IPS-15b (cell line): ENCODE results near the gene TPM2.

Source experiments
- H3K27me3 ChIP-seq: one replicate; pipeline ENCODE4 v1.6.1; 2013; ENCODE audit warnings: low read length; ENCODE audit not compliant: control insufficient read depth, insufficient read depth
- H3K36me3 ChIP-seq: one replicate; pipeline ENCODE4 v1.6.1; 2013; ENCODE audit warnings: low read length; ENCODE audit not compliant: control insufficient read depth, insufficient read depth
- H3K4me1 ChIP-seq: one replicate; pipeline ENCODE4 v1.6.1; 2013; ENCODE audit warnings: mild to moderate bottlenecking, low read length; ENCODE audit not compliant: control insufficient read depth, insufficient read depth
- H3K4me3 ChIP-seq: one replicate; pipeline ENCODE4 v1.5.1; 2013; ENCODE audit warnings: low read depth, low read length
- H3K9ac ChIP-seq: one replicate; pipeline ENCODE4 v1.6.1; 2013; ENCODE audit warnings: low read depth, mild to moderate bottlenecking, low read length
- H3K9me3 ChIP-seq: one replicate; pipeline ENCODE4 v1.6.1; 2013; ENCODE audit warnings: mild to moderate bottlenecking, low read length; ENCODE audit not compliant: control insufficient read depth, insufficient read depth

The TPM2 gene

DNA sequence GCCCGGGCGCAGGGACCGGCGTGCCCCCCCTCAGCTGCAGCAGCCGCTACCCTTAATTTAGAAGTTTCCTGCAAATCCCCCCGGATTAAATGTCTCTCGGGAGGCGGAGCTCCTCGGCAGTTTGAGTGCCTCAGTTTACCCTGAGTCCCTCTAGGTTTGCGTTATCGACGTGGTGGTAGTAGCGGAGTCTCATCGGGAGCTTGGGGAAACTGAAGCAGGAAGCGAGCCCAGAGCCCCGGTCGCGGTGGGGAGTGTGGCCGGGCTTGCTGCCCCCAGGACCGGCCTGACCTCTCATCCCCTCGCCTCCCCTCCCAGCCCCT lies 529 bp upstream of the TPM2 start:
- Histone ChIP-seq H3K9me3 (no peaks in the 10 kb centered on the region), H3K4me3 (peak overlapping the region; percentile 81), H3K27me3 (no peaks in the 10 kb centered on the region), H3K4me1 (peaks cover 10% of the 10 kb centered on the region), H3K9ac (peak overlapping the region; percentile 12), H3K36me3 (peaks cover 19% of the 10 kb centered on the region)

- Histone ChIP-seq H3K9ac (peak overlapping the region; percentile 92), H3K4me3 (peak overlapping the region; percentile 81)
Observed at GRCh38 chr9:35688558-35689541, 875 bp downstream of the TPM2 start.

DNA sequence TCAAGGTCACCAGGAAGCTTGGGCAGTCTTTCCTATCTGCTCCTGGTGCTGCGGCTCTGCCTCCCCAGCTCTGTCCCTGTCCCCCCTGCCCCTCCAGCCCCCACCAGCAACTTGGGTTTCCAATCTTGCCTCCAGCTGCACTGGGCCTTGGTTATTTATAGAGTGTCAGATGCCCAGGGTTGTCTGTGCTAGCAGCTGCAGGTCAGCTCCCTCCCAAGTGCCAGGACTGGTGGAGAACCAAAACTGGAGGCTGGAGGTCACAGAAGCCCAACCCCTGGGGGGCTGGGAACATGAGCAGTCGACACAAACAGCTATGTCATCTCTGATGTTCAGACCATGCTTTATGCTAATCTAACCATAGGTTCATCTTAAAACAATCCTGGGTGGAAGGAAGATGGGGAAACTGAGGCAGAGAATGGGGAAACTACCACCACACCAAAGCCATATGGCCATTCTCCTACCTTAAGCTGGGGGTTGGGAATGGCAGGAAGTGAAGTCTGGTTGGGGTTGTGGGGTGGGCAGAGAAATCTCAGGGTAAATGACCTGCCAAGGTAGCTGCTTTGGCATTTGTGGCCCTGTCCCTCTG lies 1.7 kb downstream of the TPM2 start:
- Histone ChIP-seq H3K9me3 (no peaks in the 10 kb centered on the region), H3K27me3 (no peaks in the 10 kb centered on the region), H3K9ac (no peak overlapping the region), H3K4me1 (peaks cover 10% of the 10 kb centered on the region), H3K4me3 (peak overlapping the region; percentile 81), H3K36me3 (peaks cover 40% of the 10 kb centered on the region)

More at GRCh38 chr9:35688558-35689541, 875 bp downstream of the TPM2 start:
- Histone ChIP-seq H3K4me1 (peaks cover 10% of the 10 kb centered on the region), H3K27me3 (no peaks in the 10 kb centered on the region), H3K36me3 (peaks cover 33% of the 10 kb centered on the region), H3K9me3 (no peaks in the 10 kb centered on the region)

GRCh38 chr9:35687306-35687705 lies 2.4 kb downstream of the TPM2 start:
- Histone ChIP-seq H3K4me1 (peaks cover 10% of the 10 kb centered on the region), H3K4me3 (no peak overlapping the region), H3K9me3 (no peaks in the 10 kb centered on the region), H3K27me3 (no peaks in the 10 kb centered on the region), H3K36me3 (peaks cover 48% of the 10 kb centered on the region), H3K9ac (no peak overlapping the region)

GRCh38 chr9:35686222-35687203 lies 3.2 kb downstream of the TPM2 start:
- no peaks in the 10 kb centered on the region for H3K27me3 ChIP-seq
- H3K9ac ChIP-seq: no peak overlapping the region
- H3K36me3 ChIP-seq: peaks cover 52% of the 10 kb centered on the region
- peaks cover 10% of the 10 kb centered on the region for H3K4me1 ChIP-seq
- no peaks in the 10 kb centered on the region for H3K9me3 ChIP-seq
- no peak overlapping the region for H3K4me3 ChIP-seq

DNA sequence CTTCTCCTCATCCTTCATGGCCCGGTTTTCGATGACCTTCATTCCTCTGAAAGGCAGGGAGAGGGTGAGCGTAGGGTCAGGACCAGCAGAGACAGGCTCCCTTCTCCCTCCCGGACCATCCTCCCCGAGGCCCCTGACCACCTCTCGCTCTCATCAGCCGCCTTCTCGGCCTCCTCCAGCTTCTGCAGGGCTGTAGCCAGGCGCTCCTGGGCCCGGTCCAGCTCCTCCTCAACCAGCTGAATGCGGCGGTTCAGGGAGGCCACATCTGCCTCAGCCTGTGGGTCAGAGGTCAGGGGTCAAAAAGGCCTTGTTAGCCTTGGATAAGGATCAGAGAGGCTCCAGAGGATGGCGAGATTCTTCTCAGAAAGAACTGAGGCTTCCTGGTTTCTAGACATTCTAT lies 4.2 kb downstream of the TPM2 start:
- H3K4me1 ChIP-seq: peaks cover 10% of the 10 kb centered on the region
- H3K36me3 ChIP-seq: peaks cover 52% of the 10 kb centered on the region
- no peaks in the 10 kb centered on the region for H3K27me3 ChIP-seq
- no peak overlapping the region for H3K4me3 ChIP-seq
- no peaks in the 10 kb centered on the region for H3K9me3 ChIP-seq
- no peak overlapping the region for H3K9ac ChIP-seq

DNA sequence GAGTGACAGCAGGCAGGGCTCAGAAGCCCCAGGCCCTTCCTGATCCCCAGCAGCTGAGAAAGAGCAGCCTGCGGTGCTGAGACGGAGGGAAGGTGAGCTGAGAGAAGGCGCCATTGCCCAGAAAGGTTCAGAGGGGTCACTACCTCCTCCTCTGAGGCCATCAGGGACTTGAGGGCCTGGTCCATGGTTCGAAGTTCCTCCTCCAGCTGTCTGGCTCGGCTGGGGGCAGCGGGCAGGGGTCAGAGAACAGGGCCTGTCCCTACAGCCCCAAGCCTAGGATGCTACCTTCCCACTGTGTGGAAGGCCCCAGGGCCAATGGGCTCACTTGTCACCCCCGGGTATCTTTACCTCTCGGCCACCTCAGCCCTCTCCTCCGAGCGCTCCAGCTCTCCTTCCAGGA lies 4.8 kb downstream of the TPM2 start:
- no peaks in the 10 kb centered on the region for H3K27me3 ChIP-seq
- peaks cover 52% of the 10 kb centered on the region for H3K36me3 ChIP-seq
- no peak overlapping the region for H3K4me3 ChIP-seq
- no peaks in the 10 kb centered on the region for H3K9me3 ChIP-seq
- H3K4me1 ChIP-seq: peaks cover 10% of the 10 kb centered on the region
- H3K9ac ChIP-seq: no peak overlapping the region

- peaks cover 7% of the 10 kb centered on the region for H3K4me1 ChIP-seq
- H3K27me3 ChIP-seq: no peaks in the 10 kb centered on the region
- no peak overlapping the region for H3K9ac ChIP-seq
- H3K36me3 ChIP-seq: peaks cover 52% of the 10 kb centered on the region
- no peaks in the 10 kb centered on the region for H3K9me3 ChIP-seq
- no peak overlapping the region for H3K4me3 ChIP-seq
Observed at GRCh38 chr9:35683323-35683722, 6.4 kb downstream of the TPM2 start.

DNA sequence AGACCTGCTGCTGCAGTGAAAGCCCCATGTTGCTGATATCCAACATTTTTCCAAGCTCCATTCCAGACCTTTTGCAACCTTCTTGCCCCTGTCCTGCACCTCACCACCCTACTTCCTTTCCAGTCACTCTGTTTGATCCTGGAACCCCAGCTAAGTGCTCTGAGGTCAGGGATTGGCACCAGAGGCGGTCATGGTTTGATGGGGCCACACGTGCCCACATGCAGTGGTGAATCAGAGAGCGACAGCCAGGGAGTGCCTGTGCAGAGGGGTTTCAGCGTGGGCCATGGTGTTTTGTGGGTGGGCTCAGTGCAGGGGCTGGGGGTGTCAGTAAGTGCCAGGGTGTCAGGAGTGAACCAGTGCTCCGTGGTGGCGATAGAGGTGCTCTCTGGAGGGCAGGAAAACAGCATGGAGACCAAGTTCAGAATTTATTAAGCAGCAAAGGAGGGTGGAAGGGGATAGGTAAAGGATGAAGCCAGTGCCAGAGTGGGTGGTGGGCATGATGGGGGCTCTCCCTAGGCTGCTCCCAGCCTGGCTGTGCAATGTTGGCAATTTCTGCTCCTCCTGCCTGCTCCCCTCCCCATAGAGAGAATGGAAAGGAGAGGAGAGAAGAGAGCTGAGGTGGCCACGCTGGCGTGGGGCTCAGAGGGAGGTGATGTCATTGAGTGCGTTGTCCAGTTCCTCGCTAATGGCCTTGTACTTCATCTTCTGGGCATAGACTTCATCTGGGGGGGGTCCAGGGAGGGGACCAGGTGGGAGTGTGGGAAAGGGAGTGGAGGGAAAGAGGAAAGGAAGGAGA lies 7.0 kb downstream of the TPM2 start:
- H3K9ac ChIP-seq: no peak overlapping the region
- no peak overlapping the region for H3K4me3 ChIP-seq
- H3K36me3 ChIP-seq: peaks cover 47% of the 10 kb centered on the region
- H3K27me3 ChIP-seq: no peaks in the 10 kb centered on the region
- H3K4me1 ChIP-seq: peaks cover 4% of the 10 kb centered on the region
- no peaks in the 10 kb centered on the region for H3K9me3 ChIP-seq

DNA sequence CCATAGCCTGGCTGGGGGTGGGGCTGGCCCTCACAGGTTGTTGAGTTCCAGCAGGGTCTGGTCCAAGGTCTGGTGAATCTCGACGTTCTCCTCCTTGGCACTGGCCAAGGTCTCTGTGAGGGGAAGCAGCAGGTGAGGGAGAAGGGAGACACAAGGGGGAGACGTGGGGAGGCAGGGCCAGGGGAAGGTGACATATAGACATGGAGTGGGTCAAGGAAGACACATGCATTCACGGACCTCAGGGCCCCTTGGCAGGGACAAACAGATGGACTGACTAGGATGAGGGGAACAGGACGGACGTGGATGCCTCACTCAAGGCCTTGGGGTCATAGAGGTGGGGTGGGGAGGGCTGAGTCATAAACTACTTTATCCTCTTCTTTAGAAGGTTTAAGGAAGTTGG lies 7.7 kb downstream of the TPM2 start:
- H3K27me3 ChIP-seq: no peaks in the 10 kb centered on the region
- no peaks in the 10 kb centered on the region for H3K4me1 ChIP-seq
- H3K36me3 ChIP-seq: peaks cover 44% of the 10 kb centered on the region
- H3K9me3 ChIP-seq: no peaks in the 10 kb centered on the region
- H3K9ac ChIP-seq: no peak overlapping the region
- no peak overlapping the region for H3K4me3 ChIP-seq
